Sigmoid colon (tissue), 4 donors: Measurements from ENCODE around the gene ZSCAN23.

Experiments
- CTCF ChIP-seq, 4 experiments: fragments of 450-650 bp in 3 of 4; fragments of 200-600 bp in 1 of 4; IDR thresholded peaks; one replicate each; pipeline ENCODE4 v1.5.1; 2016 to 2019; ENCODE audit warnings: antibody characterized with exemption in 4 of 4, mild to moderate bottlenecking in 3 of 4, moderate library complexity in 2 of 4
- POLR2A ChIP-seq, 2 donors: fragments of 450-650 bp; IDR thresholded peaks; one replicate each; pipeline ENCODE4 v1.6.1; 2016; ENCODE audit warnings: antibody characterized with exemption in 2 of 2, mild to moderate bottlenecking in 2 of 2, moderate library complexity in 2 of 2
- POLR2AphosphoS5 ChIP-seq, 4 donors: sonication (generic); formaldehyde crosslinking; IDR thresholded peaks; one replicate each; pipeline ENCODE4 v1.6.1; 2017; ENCODE audit warnings: antibody characterized with exemption in 4 of 4

GRCh38 chr6:28490205-28490890, 47.1 kb upstream of the ZSCAN23 start:
- no peak for TF ChIP-seq CTCF (IDR thresholded peaks at IDR 0.05)
- no peak for TF ChIP-seq POLR2AphosphoS5 (IDR thresholded peaks at IDR 0.05)
- TF ChIP-seq POLR2A (IDR thresholded peaks at IDR 0.05): no peak
